HEK293 (cell line): Measurements from ENCODE around the gene PTPRA.

ENCODE experiments used
- TCF7L2 ChIP-seq: IDR thresholded peaks from 2 replicates; pipeline ENCODE4 v1.6.1; 2011; ENCODE audit warnings: low read depth, mild to moderate bottlenecking, inconsistent platforms, low read length, moderate library complexity, borderline replicate concordance
- YY1 ChIP-seq: fragments of 450-650 bp; formaldehyde crosslinking; IDR thresholded peaks from 2 replicates; pipeline ENCODE4 v1.5.1; 2018; ENCODE audit warnings: missing biosample characterization, missing genetic modification characterization
- ZBTB1 ChIP-seq: fragments of 450-650 bp; formaldehyde crosslinking; IDR thresholded peaks from 2 replicates; pipeline ENCODE4 v1.5.1; 2016; ENCODE audit warnings: missing biosample characterization, missing genetic modification characterization
- ZBTB8A ChIP-seq: fragments of 450-650 bp; formaldehyde crosslinking; IDR thresholded peaks from 2 replicates; pipeline ENCODE4 v1.5.1; 2016; ENCODE audit warnings: missing biosample characterization, missing genetic modification characterization
- ZNF274 ChIP-seq, 2 experiments: fragments of 200-500 bp in 1 of 2; fragments of 450-650 bp in 1 of 2; sonication (Bioruptor generic) in 1 of 2; formaldehyde crosslinking in 1 of 2; IDR thresholded peaks; 2 replicates each; pipeline versions ENCODE4 v1.5.1 to v1.6.1; 2014 to 2016; ENCODE audit warnings: borderline replicate concordance in 1 of 2, inconsistent platforms in 1 of 2, low read length in 1 of 2, missing biosample characterization in 1 of 2, missing genetic modification characterization in 1 of 2
- TF ChIP-seq, protein P1 (sequence below): fragments of 450-650 bp; formaldehyde crosslinking; IDR thresholded peaks from 2 replicates; pipeline ENCODE4 v1.5.1; 2016; ENCODE audit warnings: missing biosample characterization, missing genetic modification characterization
- TF ChIP-seq, protein P2 (sequence below): fragments of 450-650 bp; formaldehyde crosslinking; IDR thresholded peaks from 2 replicates; pipeline ENCODE4 v1.5.1; 2016; ENCODE audit warnings: missing biosample characterization, missing genetic modification characterization
- TF ChIP-seq, protein P3 (sequence below): fragments of 450-650 bp; formaldehyde crosslinking; IDR thresholded peaks from 2 replicates; pipeline ENCODE4 v1.5.1; 2016; ENCODE audit warnings: missing biosample characterization, missing genetic modification characterization

DNA sequence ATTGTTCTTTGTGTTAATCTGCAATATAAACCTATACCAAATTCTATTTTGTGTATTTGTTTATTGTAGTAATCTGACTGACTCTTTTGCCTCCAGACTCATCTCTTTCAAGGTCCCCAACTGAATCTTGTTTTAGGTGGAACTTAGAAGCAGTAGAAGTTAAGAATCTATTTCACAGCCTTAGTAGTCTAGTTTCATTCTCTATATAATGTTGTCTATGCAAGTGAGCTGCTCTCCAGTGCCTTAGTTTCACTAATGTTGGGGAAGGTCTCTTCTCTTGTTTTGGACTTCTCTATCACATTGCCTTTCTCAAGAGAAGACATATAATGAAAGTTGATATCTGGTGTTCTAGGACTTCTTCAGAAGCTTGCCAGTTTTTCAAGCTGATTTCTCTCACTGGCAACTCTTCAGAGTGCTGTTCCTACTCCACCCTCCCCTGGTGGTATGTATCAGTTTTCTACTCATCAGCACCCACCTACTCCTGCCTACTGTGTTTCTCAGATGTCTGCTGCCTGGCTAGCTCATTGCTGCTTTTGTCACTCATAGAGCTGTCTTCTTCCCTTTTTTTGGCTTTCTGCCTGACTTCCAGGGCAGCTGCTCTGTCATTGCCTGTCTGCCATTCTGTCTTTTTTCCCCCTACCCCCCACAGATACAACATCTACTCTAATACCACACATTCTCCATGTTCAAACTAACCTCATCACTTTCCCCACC lies 82.1 kb downstream of the PTPRA start:
- TF ChIP-seq, protein P1, sequence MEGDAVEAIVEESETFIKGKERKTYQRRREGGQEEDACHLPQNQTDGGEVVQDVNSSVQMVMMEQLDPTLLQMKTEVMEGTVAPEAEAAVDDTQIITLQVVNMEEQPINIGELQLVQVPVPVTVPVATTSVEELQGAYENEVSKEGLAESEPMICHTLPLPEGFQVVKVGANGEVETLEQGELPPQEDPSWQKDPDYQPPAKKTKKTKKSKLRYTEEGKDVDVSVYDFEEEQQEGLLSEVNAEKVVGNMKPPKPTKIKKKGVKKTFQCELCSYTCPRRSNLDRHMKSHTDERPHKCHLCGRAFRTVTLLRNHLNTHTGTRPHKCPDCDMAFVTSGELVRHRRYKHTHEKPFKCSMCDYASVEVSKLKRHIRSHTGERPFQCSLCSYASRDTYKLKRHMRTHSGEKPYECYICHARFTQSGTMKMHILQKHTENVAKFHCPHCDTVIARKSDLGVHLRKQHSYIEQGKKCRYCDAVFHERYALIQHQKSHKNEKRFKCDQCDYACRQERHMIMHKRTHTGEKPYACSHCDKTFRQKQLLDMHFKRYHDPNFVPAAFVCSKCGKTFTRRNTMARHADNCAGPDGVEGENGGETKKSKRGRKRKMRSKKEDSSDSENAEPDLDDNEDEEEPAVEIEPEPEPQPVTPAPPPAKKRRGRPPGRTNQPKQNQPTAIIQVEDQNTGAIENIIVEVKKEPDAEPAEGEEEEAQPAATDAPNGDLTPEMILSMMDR (tag by site-specific recombination), result no peak
- TF ChIP-seq ZBTB8A (tag by site-specific recombination) (no peak), ZNF274 (IDR thresholded peaks at IDR 0.05; ENCODE audit: low read length) (no peak), ZNF274 (tag by site-specific recombination; IDR thresholded peaks at IDR 0.05; ENCODE audit: borderline replicate concordance) (no peak), ZBTB1 (tag by site-specific recombination) (no peak), YY1 (tag by site-specific recombination) (no peak), TCF7L2 (no peak)
- TF ChIP-seq, protein P2, sequence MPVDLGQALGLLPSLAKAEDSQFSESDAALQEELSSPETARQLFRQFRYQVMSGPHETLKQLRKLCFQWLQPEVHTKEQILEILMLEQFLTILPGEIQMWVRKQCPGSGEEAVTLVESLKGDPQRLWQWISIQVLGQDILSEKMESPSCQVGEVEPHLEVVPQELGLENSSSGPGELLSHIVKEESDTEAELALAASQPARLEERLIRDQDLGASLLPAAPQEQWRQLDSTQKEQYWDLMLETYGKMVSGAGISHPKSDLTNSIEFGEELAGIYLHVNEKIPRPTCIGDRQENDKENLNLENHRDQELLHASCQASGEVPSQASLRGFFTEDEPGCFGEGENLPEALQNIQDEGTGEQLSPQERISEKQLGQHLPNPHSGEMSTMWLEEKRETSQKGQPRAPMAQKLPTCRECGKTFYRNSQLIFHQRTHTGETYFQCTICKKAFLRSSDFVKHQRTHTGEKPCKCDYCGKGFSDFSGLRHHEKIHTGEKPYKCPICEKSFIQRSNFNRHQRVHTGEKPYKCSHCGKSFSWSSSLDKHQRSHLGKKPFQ (tag by site-specific recombination), result no peak
- TF ChIP-seq, protein P3, sequence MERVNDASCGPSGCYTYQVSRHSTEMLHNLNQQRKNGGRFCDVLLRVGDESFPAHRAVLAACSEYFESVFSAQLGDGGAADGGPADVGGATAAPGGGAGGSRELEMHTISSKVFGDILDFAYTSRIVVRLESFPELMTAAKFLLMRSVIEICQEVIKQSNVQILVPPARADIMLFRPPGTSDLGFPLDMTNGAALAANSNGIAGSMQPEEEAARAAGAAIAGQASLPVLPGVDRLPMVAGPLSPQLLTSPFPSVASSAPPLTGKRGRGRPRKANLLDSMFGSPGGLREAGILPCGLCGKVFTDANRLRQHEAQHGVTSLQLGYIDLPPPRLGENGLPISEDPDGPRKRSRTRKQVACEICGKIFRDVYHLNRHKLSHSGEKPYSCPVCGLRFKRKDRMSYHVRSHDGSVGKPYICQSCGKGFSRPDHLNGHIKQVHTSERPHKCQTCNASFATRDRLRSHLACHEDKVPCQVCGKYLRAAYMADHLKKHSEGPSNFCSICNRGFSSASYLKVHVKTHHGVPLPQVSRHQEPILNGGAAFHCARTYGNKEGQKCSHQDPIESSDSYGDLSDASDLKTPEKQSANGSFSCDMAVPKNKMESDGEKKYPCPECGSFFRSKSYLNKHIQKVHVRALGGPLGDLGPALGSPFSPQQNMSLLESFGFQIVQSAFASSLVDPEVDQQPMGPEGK (tag by site-specific recombination), result no peak
